AG09319 (cell line): ENCODE data around the gene MON2.
A peak's percentile ranks its signal among the peaks of the same experiment; 100 is the strongest.
"Not testable (repeated sequence)": the region's sequence is repeated elsewhere in the genome, so short reads cannot be mapped to it uniquely, and the experiment has no call there.

Experiments used
- DNase-seq: peaks from one replicate; pipeline ENCODE4 v3.0.0-alpha.2; 2010; ENCODE audit warnings: low read depth; ENCODE audit errors: extremely low read depth
- TF ChIP-seq, protein P1 (sequence below): IDR thresholded peaks from 2 replicates; pipeline ENCODE4 v1.5.1; 2011; ENCODE audit warnings: low read depth, mild to moderate bottlenecking, inconsistent platforms, low read length, moderate library complexity

The MON2 gene

DNA sequence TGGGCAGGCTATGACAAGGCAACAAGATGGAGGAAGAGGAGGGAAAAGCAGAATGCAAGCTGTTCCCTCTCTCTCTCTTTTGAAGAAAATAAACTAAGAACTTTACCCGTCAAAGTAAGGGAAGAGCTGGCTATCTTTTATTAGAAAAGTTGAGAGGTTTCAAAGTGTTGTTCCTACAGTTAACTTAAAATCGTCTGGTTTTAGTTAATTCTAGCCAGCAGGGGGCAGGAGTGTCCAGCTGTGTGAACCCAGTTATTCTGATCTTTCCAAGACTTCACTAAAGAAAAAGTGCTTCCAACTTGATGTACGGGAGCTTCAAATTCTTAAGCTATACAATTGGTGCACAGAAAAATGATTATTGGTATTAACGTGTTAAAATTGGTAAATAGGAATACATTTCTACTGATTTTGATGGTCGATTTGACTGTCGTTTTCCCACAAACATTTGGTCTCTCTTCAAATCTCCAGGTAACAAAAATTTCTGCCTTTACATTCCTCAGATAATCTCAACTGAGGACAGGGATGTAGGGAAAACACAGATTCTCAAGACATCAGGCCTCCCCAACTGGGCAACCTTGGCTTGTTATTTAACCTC is 28.4 kb upstream of the MON2 start:
- DNase-seq = peak; percentile 32
- TF ChIP-seq, protein P1, sequence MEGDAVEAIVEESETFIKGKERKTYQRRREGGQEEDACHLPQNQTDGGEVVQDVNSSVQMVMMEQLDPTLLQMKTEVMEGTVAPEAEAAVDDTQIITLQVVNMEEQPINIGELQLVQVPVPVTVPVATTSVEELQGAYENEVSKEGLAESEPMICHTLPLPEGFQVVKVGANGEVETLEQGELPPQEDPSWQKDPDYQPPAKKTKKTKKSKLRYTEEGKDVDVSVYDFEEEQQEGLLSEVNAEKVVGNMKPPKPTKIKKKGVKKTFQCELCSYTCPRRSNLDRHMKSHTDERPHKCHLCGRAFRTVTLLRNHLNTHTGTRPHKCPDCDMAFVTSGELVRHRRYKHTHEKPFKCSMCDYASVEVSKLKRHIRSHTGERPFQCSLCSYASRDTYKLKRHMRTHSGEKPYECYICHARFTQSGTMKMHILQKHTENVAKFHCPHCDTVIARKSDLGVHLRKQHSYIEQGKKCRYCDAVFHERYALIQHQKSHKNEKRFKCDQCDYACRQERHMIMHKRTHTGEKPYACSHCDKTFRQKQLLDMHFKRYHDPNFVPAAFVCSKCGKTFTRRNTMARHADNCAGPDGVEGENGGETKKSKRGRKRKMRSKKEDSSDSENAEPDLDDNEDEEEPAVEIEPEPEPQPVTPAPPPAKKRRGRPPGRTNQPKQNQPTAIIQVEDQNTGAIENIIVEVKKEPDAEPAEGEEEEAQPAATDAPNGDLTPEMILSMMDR = peak; percentile 64

GRCh38 chr12:62446754-62447452 is 19.7 kb upstream of the MON2 start:
- no peak for DNase-seq
- TF ChIP-seq, protein P1 = no peak

- no peak for DNase-seq
Measured at GRCh38 chr12:62448436-62448835, 18.2 kb upstream of the MON2 start.

GRCh38 chr12:62455429-62455828 is 11.2 kb upstream of the MON2 start:
- not testable (repeated sequence) for DNase-seq

More at GRCh38 chr12:62448436-62448835, 18.2 kb upstream of the MON2 start:
- TF ChIP-seq, protein P1 = no peak

DNA sequence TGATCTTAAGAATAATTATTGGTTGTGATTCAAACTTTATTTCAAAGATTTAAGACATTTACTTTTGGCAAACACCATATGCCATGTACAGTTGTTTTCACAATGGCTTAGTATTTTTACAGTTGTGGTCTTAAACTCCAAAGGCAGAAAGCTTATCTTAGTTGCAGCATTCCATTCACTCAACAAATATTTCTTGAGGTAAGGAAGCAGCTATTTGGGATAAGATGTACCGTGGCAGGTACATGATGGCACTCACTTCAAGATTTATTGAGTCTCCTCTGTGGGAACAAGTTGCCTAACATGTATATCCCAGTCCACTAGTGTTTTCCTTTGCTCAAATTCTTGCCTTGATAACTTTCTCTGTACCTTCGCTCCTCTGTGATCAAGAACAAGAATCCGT is 8.0 kb upstream of the MON2 start:
- no peak for DNase-seq
- TF ChIP-seq, protein P1 = no peak

DNA sequence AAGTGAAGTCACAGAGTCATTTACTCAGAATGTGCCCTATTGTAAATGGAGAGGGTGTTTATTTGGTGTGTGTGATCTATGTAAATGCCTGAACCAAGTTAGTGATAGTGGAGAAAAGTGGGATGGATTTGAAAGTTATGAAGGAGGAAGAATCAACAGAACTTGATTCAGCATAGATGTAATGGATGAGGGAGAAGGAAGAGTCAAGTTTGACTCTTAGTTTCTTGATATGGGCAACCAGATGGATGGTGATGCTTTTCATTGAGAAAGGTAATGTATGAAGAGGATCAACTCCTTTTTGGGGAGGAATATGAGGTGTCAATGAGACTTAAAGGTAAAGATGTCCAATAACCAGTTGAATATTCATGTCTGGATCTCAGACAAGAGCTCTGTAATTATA is 6.7 kb upstream of the MON2 start:
- TF ChIP-seq, protein P1 = no peak
- DNase-seq = no peak

GRCh38 chr12:62461171-62461837 is 5.3 kb upstream of the MON2 start:
- not testable (repeated sequence) for DNase-seq

GRCh38 chr12:62463252-62463651 is 3.4 kb upstream of the MON2 start:
- not testable (repeated sequence) for DNase-seq
